Mesenchymal stem cell (in vitro differentiated cells and primary cell): ENCODE data around the gene TMEM116.

Experiments
- DNase-seq: peaks from one replicate; pipeline ENCODE4 v3.0.0-alpha.2; 2013
- H2AFZ ChIP-seq: one replicate; pipeline ENCODE4 v1.6.1; 2013; ENCODE audit warnings: low read depth, mild to moderate bottlenecking, control low read depth, inconsistent platforms, low read length, moderate library complexity
- H2AK5ac ChIP-seq: 2 replicates; pipeline ENCODE4 v1.6.1; 2013; ENCODE audit warnings: low read length, moderate library complexity, mild to moderate bottlenecking, inconsistent platforms; ENCODE audit not compliant: severe bottlenecking
- H2BK120ac ChIP-seq: one replicate; pipeline ENCODE4 v1.6.1; 2013; ENCODE audit warnings: low read depth, mild to moderate bottlenecking, inconsistent platforms, low read length, moderate library complexity
- H2BK12ac ChIP-seq, 2 experiments: one replicate each; pipeline ENCODE4 v1.6.1; 2013; ENCODE audit warnings: inconsistent platforms in 2 of 2, low read length in 2 of 2, mild to moderate bottlenecking in 2 of 2, moderate library complexity in 2 of 2, control low read depth in 1 of 2
- H2BK15ac ChIP-seq: one replicate; pipeline ENCODE4 v1.6.1; 2013; ENCODE audit warnings: mild to moderate bottlenecking, low read depth, inconsistent platforms; ENCODE audit not compliant: poor library complexity, severe bottlenecking
- H2BK5ac ChIP-seq: 2 replicates; pipeline ENCODE4 v1.6.1; 2013; ENCODE audit warnings: low read depth, mild to moderate bottlenecking, low read length, control low read depth, inconsistent platforms; ENCODE audit not compliant: poor library complexity, severe bottlenecking
- H3K14ac ChIP-seq, 2 experiments: one replicate each; pipeline ENCODE4 v1.6.1; 2013; ENCODE audit warnings: inconsistent platforms in 2 of 2, low read length in 2 of 2, control low read depth in 1 of 2, mild to moderate bottlenecking in 1 of 2, moderate library complexity in 1 of 2
- H3K18ac ChIP-seq, 2 experiments: one replicate each; pipeline ENCODE4 v1.6.1; 2013; ENCODE audit warnings: inconsistent platforms in 2 of 2, low read length in 2 of 2, control low read depth in 1 of 2, low read depth in 1 of 2, mild to moderate bottlenecking in 1 of 2
- H3K23ac ChIP-seq, 2 experiments: one replicate each; pipeline ENCODE4 v1.6.1; 2013; ENCODE audit warnings: inconsistent platforms in 2 of 2, low read length in 2 of 2, mild to moderate bottlenecking in 2 of 2, moderate library complexity in 2 of 2, control low read depth in 1 of 2
- H3K27ac ChIP-seq: 2 replicates; pipeline ENCODE4 v1.5.1; 2013; ENCODE audit warnings: mild to moderate bottlenecking, moderate library complexity, low read length, control low read depth, inconsistent platforms; ENCODE audit not compliant: poor library complexity, severe bottlenecking
- H3K27me3 ChIP-seq, 2 experiments: 2 replicates each; pipeline versions ENCODE4 v1.6.1 to v1.7.0; 2013; ENCODE audit warnings: low read length in 2 of 2, mild to moderate bottlenecking in 2 of 2, moderate library complexity in 2 of 2, control low read depth in 1 of 2, inconsistent platforms in 1 of 2; ENCODE audit not compliant: control insufficient read depth in 1 of 2, insufficient read depth in 1 of 2
- H3K36me3 ChIP-seq, 2 experiments: 2 replicates each; pipeline versions ENCODE4 v1.6.1 to v1.7.0; 2013; ENCODE audit warnings: low read length in 2 of 2, control low read depth in 1 of 2, inconsistent platforms in 1 of 2, low read depth in 1 of 2, mild to moderate bottlenecking in 1 of 2; ENCODE audit not compliant: insufficient read depth in 2 of 2, control insufficient read depth in 1 of 2
- H3K4ac ChIP-seq, 2 experiments: one replicate each; pipeline ENCODE4 v1.6.1; 2013; ENCODE audit warnings: inconsistent platforms in 2 of 2, low read length in 2 of 2, mild to moderate bottlenecking in 2 of 2, moderate library complexity in 2 of 2, control low read depth in 1 of 2, low read depth in 1 of 2
- H3K4me1 ChIP-seq: 2 replicates; pipeline ENCODE4 v1.6.1; 2013; ENCODE audit warnings: low read depth, low read length, control low read depth; ENCODE audit not compliant: control insufficient read depth, insufficient read depth
- H3K4me2 ChIP-seq: 2 replicates; pipeline ENCODE4 v1.6.1; 2013; ENCODE audit warnings: low read length, mild to moderate bottlenecking, inconsistent platforms; ENCODE audit not compliant: poor library complexity, severe bottlenecking
- H3K4me3 ChIP-seq, 2 experiments: 2 replicates each; pipeline versions ENCODE4 v1.5.1 to v1.7.0; 2013; ENCODE audit warnings: low read length in 2 of 2, mild to moderate bottlenecking in 2 of 2, control low read depth in 1 of 2, low read depth in 1 of 2; ENCODE audit not compliant: insufficient read depth in 1 of 2
- H3K79me1 ChIP-seq: replicated peaks from 2 replicates; pipeline ENCODE4 v1.6.1; 2013; ENCODE audit warnings: mild to moderate bottlenecking, control low read depth, low read length, inconsistent platforms; ENCODE audit not compliant: poor library complexity, severe bottlenecking
- H3K9ac ChIP-seq: 2 replicates; pipeline ENCODE4 v1.7.0; 2013; ENCODE audit warnings: mild to moderate bottlenecking, low read length, moderate library complexity
- H3K9me3 ChIP-seq: 2 replicates; pipeline ENCODE4 v1.7.0; 2013; ENCODE audit warnings: mild to moderate bottlenecking, low read length; ENCODE audit not compliant: control insufficient read depth
- H4K8ac ChIP-seq: one replicate; pipeline ENCODE4 v1.6.1; 2013; ENCODE audit warnings: inconsistent platforms, mild to moderate bottlenecking, low read length, moderate library complexity
- H4K91ac ChIP-seq: one replicate; pipeline ENCODE4 v1.6.1; 2013; ENCODE audit warnings: mild to moderate bottlenecking, low read length, inconsistent platforms
- WGBS: methylation state at CpG from one replicate; pipeline ENCODE4 v1.1.7; 2013; ENCODE audit warnings: mixed read lengths; 5-methylcytosine and 5-hydroxymethylcytosine counted together

Gene TMEM116

DNA sequence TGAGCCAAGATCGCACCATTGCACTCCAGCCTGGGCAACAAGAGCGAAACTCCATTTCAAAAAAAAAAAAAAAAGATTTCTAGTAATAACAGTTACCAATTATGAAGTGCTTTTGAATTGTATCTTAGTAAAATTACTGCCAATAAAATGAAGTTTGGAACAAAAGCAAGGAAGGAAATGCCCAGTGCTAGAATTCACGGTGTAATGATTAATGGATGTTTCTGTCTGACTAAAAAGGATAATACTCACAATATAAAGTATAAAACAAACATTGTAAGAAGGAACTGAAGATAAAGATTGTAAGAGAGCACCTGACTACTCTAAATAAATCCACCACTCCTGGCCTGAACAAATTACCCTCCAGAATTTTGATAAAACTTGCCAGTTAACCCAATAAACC, 4.0 kb downstream of the TMEM116 start:
- no CpG with 5 or more reads among the region's 3 CpGs for WGBS
- Histone ChIP-seq H3K4me2 (no peak overlapping the region), H2BK15ac (no peak overlapping the region), H3K14ac (no peak overlapping the region), H3K79me1 (peaks cover 14% of the 10 kb centered on the region), H2BK120ac (no peak overlapping the region), H3K27me3 (no peaks in the 10 kb centered on the region), H4K8ac (no peak overlapping the region), H3K4ac (no peak overlapping the region), H3K4me1 (peaks cover 6% of the 10 kb centered on the region), H3K36me3 (no peaks in the 10 kb centered on the region), H4K91ac (no peak overlapping the region), H2AK5ac (no peak overlapping the region), H3K27ac (no peak overlapping the region), H3K18ac (no peak overlapping the region), H3K23ac (no peak overlapping the region), H2BK12ac (no peak overlapping the region), H3K9me3 (no peaks in the 10 kb centered on the region), H3K4me3 (no peak overlapping the region), H2BK5ac (no peak overlapping the region), H2AFZ (no peak overlapping the region), H3K9ac (no peak overlapping the region)
- no peak for DNase-seq

GRCh38 chr12:112007945-112008344, 5.0 kb downstream of the TMEM116 start:
- no peak for DNase-seq

GRCh38 chr12:112005419-112006395, 7.3 kb downstream of the TMEM116 start:
- Histone ChIP-seq H2BK15ac (no peak overlapping the region), H3K27me3 (no peaks in the 10 kb centered on the region), H3K4me3 (no peak overlapping the region), H3K27ac (no peak overlapping the region), H3K23ac (no peak overlapping the region), H2BK12ac (no peak overlapping the region), H3K9me3 (no peaks in the 10 kb centered on the region), H3K14ac (no peak overlapping the region), H3K4ac (peak overlapping the region in 1 of 2 experiments; percentile 15), H3K36me3 (peaks cover 0 to 3% of the 10 kb centered on the region in 2 experiments), H2AK5ac (no peak overlapping the region), H3K4me2 (peak overlapping the region; percentile 28), H2BK120ac (no peak overlapping the region), H3K9ac (no peak overlapping the region), H2AFZ (no peak overlapping the region), H3K79me1 (peaks cover 5% of the 10 kb centered on the region), H4K91ac (no peak overlapping the region), H4K8ac (no peak overlapping the region), H3K4me1 (peaks cover 2% of the 10 kb centered on the region), H3K18ac (no peak overlapping the region), H2BK5ac (no peak overlapping the region)
- 84% methylated on average over 6 of the region's 6 CpGs for WGBS
- DNase-seq, result peak; percentile 43

More at GRCh38 chr12:112007945-112008344, 5.0 kb downstream of the TMEM116 start:
- H3K18ac ChIP-seq, result no peak overlapping the region
- no peak overlapping the region for H2AFZ ChIP-seq
- H3K27me3 ChIP-seq, result no peaks in the 10 kb centered on the region
- peaks cover 6% of the 10 kb centered on the region for H3K4me1 ChIP-seq
- peaks cover 0 to 3% of the 10 kb centered on the region in 2 experiments for H3K36me3 ChIP-seq
- 94% methylated on average over 9 of the region's 9 CpGs for WGBS
- peaks cover 14% of the 10 kb centered on the region for H3K79me1 ChIP-seq
- H3K9me3 ChIP-seq, result no peaks in the 10 kb centered on the region
- H2BK120ac ChIP-seq, result no peak overlapping the region
- no peak overlapping the region for H3K4ac ChIP-seq
- no peak overlapping the region for H3K23ac ChIP-seq
- no peak overlapping the region for H4K91ac ChIP-seq
- H3K14ac ChIP-seq, result no peak overlapping the region
- H2BK15ac ChIP-seq, result no peak overlapping the region
- no peak overlapping the region for H3K4me3 ChIP-seq
- no peak overlapping the region for H3K4me2 ChIP-seq
- no peak overlapping the region for H3K27ac ChIP-seq
- no peak overlapping the region for H2BK5ac ChIP-seq
- no peak overlapping the region for H2BK12ac ChIP-seq
- H3K9ac ChIP-seq, result no peak overlapping the region
- H2AK5ac ChIP-seq, result no peak overlapping the region
- H4K8ac ChIP-seq, result no peak overlapping the region

GRCh38 chr12:112004041-112004440, 8.9 kb downstream of the TMEM116 start:
- Histone ChIP-seq H2BK120ac (no peak overlapping the region), H2AK5ac (no peak overlapping the region), H3K14ac (no peak overlapping the region), H3K23ac (no peak overlapping the region), H2AFZ (no peak overlapping the region), H3K4ac (no peak overlapping the region), H3K36me3 (peaks cover 0 to 3% of the 10 kb centered on the region in 2 experiments), H3K4me2 (no peak overlapping the region), H4K91ac (no peak overlapping the region), H3K9ac (no peak overlapping the region), H2BK5ac (no peak overlapping the region), H3K27ac (no peak overlapping the region), H3K27me3 (no peaks in the 10 kb centered on the region), H3K18ac (no peak overlapping the region), H3K4me1 (peaks cover 2% of the 10 kb centered on the region), H3K9me3 (no peaks in the 10 kb centered on the region), H4K8ac (no peak overlapping the region), H3K4me3 (no peak overlapping the region), H3K79me1 (peaks cover 2% of the 10 kb centered on the region), H2BK15ac (no peak overlapping the region), H2BK12ac (no peak overlapping the region)
- WGBS, result 94% methylated on average over 3 of the region's 3 CpGs
- no peak for DNase-seq
